ENCODE data around the gene KIF12.

Gene KIF12

GRCh38 chr9:114102484-114102883 is 3.4 kb upstream of the KIF12 start:
- DNase-seq, result no peak

- DNase-seq, result no peak
These were observed 1.4 kb upstream of the KIF12 start for GRCh38 chr9:114100536-114100935.

GRCh38 chr9:114099669-114100270 is 678 bp upstream of the KIF12 start:
- no peak for DNase-seq

- DNase-seq, result peak; percentile 26
These were observed 814 bp downstream of the KIF12 start for GRCh38 chr9:114098021-114098935.

GRCh38 chr9:114097613-114098020 is 1.5 kb downstream of the KIF12 start:
- DNase-seq, result no peak

- no peak for DNase-seq
These were observed 2.1 kb downstream of the KIF12 start for GRCh38 chr9:114096866-114097612.

- no peak for DNase-seq
These were observed 3.0 kb downstream of the KIF12 start for GRCh38 chr9:114096041-114096511.

GRCh38 chr9:114094971-114095370 is 4.1 kb downstream of the KIF12 start:
- no peak for DNase-seq

GRCh38 chr9:114093761-114094505 is 5.2 kb downstream of the KIF12 start:
- DNase-seq, result no peak

- no peak for DNase-seq
These were observed 6.0 kb downstream of the KIF12 start for GRCh38 chr9:114093031-114093471.

- no peak for DNase-seq
These were observed 6.8 kb downstream of the KIF12 start for GRCh38 chr9:114092336-114092735.

- no peak for DNase-seq
These were observed 7.4 kb downstream of the KIF12 start for GRCh38 chr9:114091711-114092110.

GRCh38 chr9:114090798-114091197 is 8.3 kb downstream of the KIF12 start:
- DNase-seq, result no peak

GRCh38 chr9:114089206-114089840 is 9.8 kb downstream of the KIF12 start:
- DNase-seq, result no peak

- no peak for DNase-seq
These were observed 10.4 kb downstream of the KIF12 start for GRCh38 chr9:114088571-114089170.

- DNase-seq, result no peak
These were observed 11.4 kb downstream of the KIF12 start for GRCh38 chr9:114087721-114088120.

- no peak for DNase-seq
These were observed 12.5 kb downstream of the KIF12 start for GRCh38 chr9:114086607-114087006.

- DNase-seq, result no peak
These were observed 13.1 kb downstream of the KIF12 start for GRCh38 chr9:114086009-114086408.

GRCh38 chr9:114085387-114085789 is 13.7 kb downstream of the KIF12 start:
- no peak for DNase-seq

- no peak for DNase-seq
These were observed 14.6 kb downstream of the KIF12 start for GRCh38 chr9:114084282-114085073.

GRCh38 chr9:114083666-114084065 is 15.4 kb downstream of the KIF12 start:
- no peak for DNase-seq
